Fibroblast of skin of right quadriceps (primary cell): ENCODE data around the gene LKAAEAR1.

Experiments
- DNase-seq: peaks from one replicate; pipeline ENCODE4 v3.0.0-alpha.2; 2013

Gene LKAAEAR1

GRCh38 chr20:64049878-64050260 is 34.3 kb downstream of the LKAAEAR1 start:
- DNase-seq = no peak

GRCh38 chr20:64049060-64049877 is 34.9 kb downstream of the LKAAEAR1 start, which contains the start of gene SOX18:
Gene SOX18, minus strand, starts transcription at chr20:64049639. Its CDS starts 123 bp downstream, at chr20:64049516.
- DNase-seq = peak; percentile 24

- DNase-seq = no peak
These were observed 35.7 kb downstream of the LKAAEAR1 start for GRCh38 chr20:64048402-64049044.

GRCh38 chr20:64047968-64048401 is 36.2 kb downstream of the LKAAEAR1 start:
- no peak for DNase-seq

GRCh38 chr20:64047046-64047389 is 37.2 kb downstream of the LKAAEAR1 start:
- DNase-seq = no peak

- DNase-seq = no peak
These were observed 38.7 kb downstream of the LKAAEAR1 start for GRCh38 chr20:64045346-64046011.

GRCh38 chr20:64044484-64045247 is 39.5 kb downstream of the LKAAEAR1 start:
- peak; percentile 25 for DNase-seq

GRCh38 chr20:64043768-64044167 is 40.4 kb downstream of the LKAAEAR1 start:
- no peak for DNase-seq

- DNase-seq = no peak
These were observed 42.0 kb downstream of the LKAAEAR1 start for GRCh38 chr20:64042054-64042781.

GRCh38 chr20:64041781-64042053 is 42.5 kb downstream of the LKAAEAR1 start:
- DNase-seq = no peak

GRCh38 chr20:64041040-64041780 is 43.0 kb downstream of the LKAAEAR1 start:
- DNase-seq = no peak

- no peak for DNase-seq
These were observed 43.8 kb downstream of the LKAAEAR1 start for GRCh38 chr20:64040231-64041039.

- DNase-seq = no peak
These were observed 44.7 kb downstream of the LKAAEAR1 start for GRCh38 chr20:64039293-64040160.

- DNase-seq = peak; percentile 37
These were observed 45.5 kb downstream of the LKAAEAR1 start for GRCh38 chr20:64038565-64039292.

- DNase-seq = no peak
These were observed 46.0 kb downstream of the LKAAEAR1 start for GRCh38 chr20:64038224-64038564.

GRCh38 chr20:64037498-64038213 is 46.5 kb downstream of the LKAAEAR1 start:
- DNase-seq = no peak

GRCh38 chr20:64037199-64037497 is 47.0 kb downstream of the LKAAEAR1 start:
- no peak for DNase-seq

GRCh38 chr20:64036346-64037198 is 47.6 kb downstream of the LKAAEAR1 start:
- DNase-seq = no peak
